IgD-negative memory B cell (primary cell): ENCODE results near the gene B4GALNT3. TPM values are rescaled to one million over a fixed set of nuclear protein-coding genes. Genes with fewer than 3 reads are reported as not detected.

Experiments
- H3K27ac Mint-ChIP-seq, 3 donors: one replicate each; pipeline ENCODE4 v1.8.0; 2020 to 2022; ENCODE audit warnings: mild to moderate bottlenecking in 3 of 3, mixed read lengths in 3 of 3, moderate library complexity in 1 of 3
- H3K27me3 Mint-ChIP-seq: one replicate; pipeline ENCODE4 v1.8.0; 2021; ENCODE audit warnings: mixed read lengths
- H3K36me3 Mint-ChIP-seq: one replicate; pipeline ENCODE4 v1.8.0; 2020; ENCODE audit warnings: mild to moderate bottlenecking, mixed read lengths
- H3K4me1 Mint-ChIP-seq, 3 donors: one replicate each; pipeline ENCODE4 v1.8.0; 2020 to 2022; ENCODE audit warnings: mixed read lengths in 3 of 3, mild to moderate bottlenecking in 1 of 3
- H3K4me3 Mint-ChIP-seq, 4 donors: one replicate each; pipeline ENCODE4 v1.8.0; 2020 to 2022; ENCODE audit warnings: mild to moderate bottlenecking in 4 of 4, mixed read lengths in 4 of 4, moderate library complexity in 3 of 4
- H3K9me3 Mint-ChIP-seq, 3 donors: one replicate each; pipeline ENCODE4 v1.8.0; 2020 to 2021; ENCODE audit warnings: mixed read lengths in 3 of 3, mild to moderate bottlenecking in 1 of 3
- polyA plus RNA-seq: library from polyadenylated mRNA; unstranded; fragments of 300-500 nt; fragmentation: Illumina TruSeq; gene quantifications from one replicate; pipeline ENCODE4 v1.2.3, GENCODE V29; 2021

B4GALNT3 gene
- polyA plus RNA-seq, 1 donor from 2014 or later, result 0.89 TPM

GRCh38 chr12:545835-546234 is 86.1 kb downstream of the B4GALNT3 start:
- Mint-ChIP-seq H3K9me3 (no peaks in the 10 kb centered on the region), H3K4me1 (peaks cover 0 to 4% (median 2%) of the 10 kb centered on the region in 3 donors), H3K27me3 (peaks cover 18% of the 10 kb centered on the region), H3K36me3 (no peaks in the 10 kb centered on the region), H3K27ac (no peak overlapping the region), H3K4me3 (no peak overlapping the region)

GRCh38 chr12:546265-546919 is 86.7 kb downstream of the B4GALNT3 start:
- H3K9me3 Mint-ChIP-seq, result no peaks in the 10 kb centered on the region
- H3K4me1 Mint-ChIP-seq, result peaks cover 0 to 4% (median 2%) of the 10 kb centered on the region in 3 donors
- no peak overlapping the region for H3K27ac Mint-ChIP-seq

GRCh38 chr12:546920-547845 is 87.4 kb downstream of the B4GALNT3 start:
- H3K4me1 Mint-ChIP-seq, result peaks cover 0 to 4% (median 2%) of the 10 kb centered on the region in 3 donors
- no peak overlapping the region for H3K4me3 Mint-ChIP-seq
- peak overlapping the region in 1 of 3 donors; percentile 46 for H3K27ac Mint-ChIP-seq
- peaks cover 18% of the 10 kb centered on the region for H3K27me3 Mint-ChIP-seq
- H3K36me3 Mint-ChIP-seq, result no peaks in the 10 kb centered on the region
- no peaks in the 10 kb centered on the region for H3K9me3 Mint-ChIP-seq

More at GRCh38 chr12:546265-546919, 86.7 kb downstream of the B4GALNT3 start:
- Mint-ChIP-seq H3K4me3 (peak overlapping the region in 1 of 4 donors; percentile 45), H3K27me3 (peaks cover 18% of the 10 kb centered on the region), H3K36me3 (no peaks in the 10 kb centered on the region)

- H3K27me3 Mint-ChIP-seq, result peaks cover 18% of the 10 kb centered on the region
- no peaks in the 10 kb centered on the region for H3K9me3 Mint-ChIP-seq
- no peak overlapping the region for H3K4me3 Mint-ChIP-seq
- H3K4me1 Mint-ChIP-seq, result peaks cover 2 to 5% (median 3%) of the 10 kb centered on the region in 3 donors
- H3K36me3 Mint-ChIP-seq, result no peaks in the 10 kb centered on the region
- no peak overlapping the region for H3K27ac Mint-ChIP-seq
Observed at GRCh38 chr12:547883-548470, 88.2 kb downstream of the B4GALNT3 start.

DNA sequence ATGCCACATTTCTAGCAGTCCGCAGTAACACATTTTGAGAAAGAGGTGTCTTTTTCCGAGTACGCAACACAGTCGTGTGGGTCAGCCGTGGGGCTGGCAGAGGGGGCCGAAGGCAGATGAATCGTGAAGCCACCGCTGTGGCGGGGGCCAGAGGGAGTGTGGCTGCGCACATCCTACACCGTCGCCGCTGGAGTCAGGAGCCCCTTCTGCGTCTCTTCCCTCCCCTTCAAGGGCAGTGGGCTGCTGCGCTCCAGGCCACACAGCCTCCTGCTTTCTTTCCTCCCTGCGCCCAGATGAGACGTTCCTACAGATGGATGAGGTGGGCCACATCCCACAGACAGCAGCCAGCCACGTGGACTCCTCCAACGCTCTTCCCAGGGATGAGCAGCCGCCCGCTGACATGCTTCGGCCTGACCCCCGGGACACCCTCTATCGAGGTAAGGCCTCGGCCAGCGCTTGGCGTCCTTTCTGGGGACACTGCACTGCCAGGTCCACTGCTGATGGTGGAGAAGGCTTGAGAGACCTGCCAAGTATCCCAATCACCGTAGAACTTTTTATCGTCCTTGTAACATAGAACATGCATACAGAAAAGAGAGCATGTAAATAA is 89.8 kb downstream of the B4GALNT3 start:
- no peaks in the 10 kb centered on the region for H3K9me3 Mint-ChIP-seq
- peaks cover 3 to 12% (median 4%) of the 10 kb centered on the region in 3 donors for H3K4me1 Mint-ChIP-seq
- H3K27me3 Mint-ChIP-seq, result peaks cover 12% of the 10 kb centered on the region
- no peak overlapping the region for H3K27ac Mint-ChIP-seq
- H3K4me3 Mint-ChIP-seq, result no peak overlapping the region
- no peaks in the 10 kb centered on the region for H3K36me3 Mint-ChIP-seq

- H3K9me3 Mint-ChIP-seq, result no peaks in the 10 kb centered on the region
- H3K27me3 Mint-ChIP-seq, result peaks cover 7% of the 10 kb centered on the region
- H3K4me1 Mint-ChIP-seq, result peaks cover 3 to 17% (median 7%) of the 10 kb centered on the region in 3 donors
- H3K4me3 Mint-ChIP-seq, result no peak overlapping the region
- peaks cover 1% of the 10 kb centered on the region for H3K36me3 Mint-ChIP-seq
- no peak overlapping the region for H3K27ac Mint-ChIP-seq
Observed at GRCh38 chr12:550473-551260, 90.9 kb downstream of the B4GALNT3 start.

DNA sequence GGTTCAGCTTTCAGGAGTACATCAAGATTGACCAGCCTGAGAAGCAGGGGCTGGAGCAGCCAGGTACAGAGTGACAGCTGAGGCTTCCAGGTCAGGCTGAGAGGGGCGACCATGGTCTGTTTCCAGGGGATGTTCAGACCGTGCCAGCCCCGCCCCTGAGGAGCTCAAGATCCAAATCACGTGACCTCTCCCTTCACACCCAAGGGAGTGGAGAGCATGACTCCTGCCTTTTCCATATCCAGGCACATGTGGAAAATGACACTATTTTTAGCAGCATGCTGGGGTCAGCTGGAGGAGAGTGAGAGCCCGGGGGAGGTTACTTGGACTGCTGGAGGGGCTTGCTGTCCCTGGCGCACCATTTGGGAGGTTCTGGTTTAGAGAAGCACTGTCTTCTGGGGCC is 92.7 kb downstream of the B4GALNT3 start:
- H3K9me3 Mint-ChIP-seq, result no peaks in the 10 kb centered on the region
- peaks cover 3% of the 10 kb centered on the region for H3K27me3 Mint-ChIP-seq
- H3K4me3 Mint-ChIP-seq, result peak overlapping the region in 1 of 4 donors; percentile 34
- peaks cover 1 to 17% (median 4%) of the 10 kb centered on the region in 3 donors for H3K4me1 Mint-ChIP-seq
- peaks cover 1% of the 10 kb centered on the region for H3K36me3 Mint-ChIP-seq
- H3K27ac Mint-ChIP-seq, result no peak overlapping the region

DNA sequence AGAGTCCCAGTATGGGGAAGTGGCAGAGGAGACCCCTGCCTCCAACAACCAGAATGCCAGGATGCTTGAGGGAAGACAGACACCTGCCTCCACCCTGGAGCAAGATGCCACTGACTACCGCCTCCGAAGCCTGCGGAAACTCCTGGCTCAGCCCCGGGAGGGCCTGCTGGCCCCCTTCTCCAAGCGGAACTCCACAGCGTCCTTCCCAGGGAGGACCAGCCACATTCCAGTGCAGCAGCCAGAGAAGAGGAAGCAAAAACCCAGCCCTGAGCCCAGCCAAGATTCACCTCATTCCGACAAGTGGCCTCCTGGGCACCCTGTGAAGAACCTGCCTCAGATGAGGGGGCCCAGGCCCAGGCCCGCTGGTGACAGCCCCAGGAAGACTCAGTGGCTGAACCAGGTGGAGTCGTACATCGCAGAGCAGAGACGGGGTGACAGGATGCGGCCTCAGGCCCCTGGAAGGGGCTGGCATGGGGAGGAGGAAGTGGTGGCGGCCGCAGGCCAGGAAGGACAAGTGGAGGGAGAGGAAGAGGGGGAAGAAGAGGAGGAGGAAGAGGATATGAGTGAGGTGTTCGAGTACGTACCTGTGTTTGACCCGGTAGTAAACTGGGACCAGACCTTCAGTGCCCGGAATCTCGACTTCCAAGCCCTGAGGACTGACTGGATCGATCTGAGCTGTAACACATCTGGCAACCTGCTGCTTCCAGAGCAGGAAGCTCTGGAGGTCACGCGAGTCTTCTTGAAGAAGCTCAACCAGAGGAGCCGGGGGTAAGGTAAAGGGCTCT is 93.7 kb downstream of the B4GALNT3 start:
- peak overlapping the region in 2 of 4 donors; percentile 88 to 93 for H3K4me3 Mint-ChIP-seq
- peaks cover 1 to 17% (median 4%) of the 10 kb centered on the region in 3 donors for H3K4me1 Mint-ChIP-seq
- no peaks in the 10 kb centered on the region for H3K9me3 Mint-ChIP-seq
- peaks cover 1% of the 10 kb centered on the region for H3K36me3 Mint-ChIP-seq
- peak overlapping the region in 2 of 3 donors; percentile 28 to 76 for H3K27ac Mint-ChIP-seq
- H3K27me3 Mint-ChIP-seq, result peaks cover 3% of the 10 kb centered on the region

DNA sequence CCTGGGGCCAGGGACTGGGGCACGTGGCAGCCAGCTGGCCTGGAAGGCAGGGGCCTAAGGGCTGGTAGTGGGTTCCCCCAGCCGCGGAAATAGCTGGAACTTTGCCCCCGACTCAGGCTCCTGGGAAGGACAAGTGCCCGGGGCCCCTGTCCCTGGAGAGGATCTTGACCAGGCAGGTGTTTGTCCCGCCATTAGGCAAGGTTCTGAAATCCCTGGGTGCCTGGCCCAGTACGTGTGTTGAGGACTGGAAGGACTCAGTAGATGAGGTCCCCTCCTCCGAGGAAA is 94.2 kb downstream of the B4GALNT3 start:
- Mint-ChIP-seq H3K27ac (no peak overlapping the region), H3K27me3 (peaks cover under 1% of the 10 kb centered on the region), H3K36me3 (peaks cover 1% of the 10 kb centered on the region), H3K9me3 (no peaks in the 10 kb centered on the region), H3K4me1 (peaks cover 1 to 17% (median 4%) of the 10 kb centered on the region in 3 donors), H3K4me3 (peak overlapping the region in 3 of 4 donors; percentile 53 to 93 (median 88))

DNA sequence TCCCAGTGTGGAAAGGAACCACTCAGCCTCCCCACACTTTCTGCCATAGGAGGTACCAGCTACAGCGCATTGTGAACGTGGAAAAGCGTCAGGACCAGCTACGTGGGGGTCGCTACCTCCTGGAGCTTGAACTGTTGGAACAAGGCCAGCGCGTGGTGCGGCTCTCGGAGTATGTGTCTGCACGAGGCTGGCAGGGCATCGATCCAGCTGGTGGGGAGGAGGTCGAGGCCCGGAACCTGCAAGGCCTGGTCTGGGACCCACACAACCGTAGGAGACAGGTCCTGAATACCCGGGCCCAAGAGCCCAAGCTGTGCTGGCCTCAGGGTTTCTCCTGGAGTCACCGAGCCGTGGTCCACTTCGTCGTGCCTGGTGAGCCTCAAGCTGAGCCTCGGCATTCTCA is 96.8 kb downstream of the B4GALNT3 start:
- Mint-ChIP-seq H3K4me1 (peaks cover 1 to 17% (median 8%) of the 10 kb centered on the region in 3 donors), H3K27me3 (no peaks in the 10 kb centered on the region), H3K9me3 (no peaks in the 10 kb centered on the region), H3K27ac (no peak overlapping the region), H3K36me3 (peaks cover 1% of the 10 kb centered on the region), H3K4me3 (peak overlapping the region in 1 of 4 donors; percentile 45)

DNA sequence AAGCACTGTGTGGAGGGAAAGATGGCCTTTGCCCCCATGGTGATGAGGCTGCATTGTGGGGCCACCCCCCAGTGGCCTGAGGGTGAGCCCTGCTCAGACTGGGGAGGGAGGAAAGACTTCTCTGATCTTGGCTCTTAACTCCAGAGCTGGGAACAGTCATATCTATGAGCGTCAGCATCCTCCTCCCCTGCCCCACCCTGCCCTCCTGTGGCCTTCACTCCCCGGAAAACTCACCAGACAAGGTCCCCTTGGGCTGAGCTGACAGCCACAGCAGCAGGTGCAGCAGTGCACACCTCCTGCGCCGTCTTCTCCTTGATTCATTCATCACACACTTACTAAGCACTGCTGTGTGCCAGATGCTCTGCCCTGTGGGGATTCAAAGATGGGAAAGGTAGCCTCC is 98.8 kb downstream of the B4GALNT3 start:
- Mint-ChIP-seq H3K4me1 (peaks cover 9 to 16% (median 13%) of the 10 kb centered on the region in 3 donors), H3K9me3 (no peaks in the 10 kb centered on the region), H3K36me3 (peaks cover 1% of the 10 kb centered on the region), H3K27ac (no peak overlapping the region), H3K4me3 (no peak overlapping the region), H3K27me3 (no peaks in the 10 kb centered on the region)

DNA sequence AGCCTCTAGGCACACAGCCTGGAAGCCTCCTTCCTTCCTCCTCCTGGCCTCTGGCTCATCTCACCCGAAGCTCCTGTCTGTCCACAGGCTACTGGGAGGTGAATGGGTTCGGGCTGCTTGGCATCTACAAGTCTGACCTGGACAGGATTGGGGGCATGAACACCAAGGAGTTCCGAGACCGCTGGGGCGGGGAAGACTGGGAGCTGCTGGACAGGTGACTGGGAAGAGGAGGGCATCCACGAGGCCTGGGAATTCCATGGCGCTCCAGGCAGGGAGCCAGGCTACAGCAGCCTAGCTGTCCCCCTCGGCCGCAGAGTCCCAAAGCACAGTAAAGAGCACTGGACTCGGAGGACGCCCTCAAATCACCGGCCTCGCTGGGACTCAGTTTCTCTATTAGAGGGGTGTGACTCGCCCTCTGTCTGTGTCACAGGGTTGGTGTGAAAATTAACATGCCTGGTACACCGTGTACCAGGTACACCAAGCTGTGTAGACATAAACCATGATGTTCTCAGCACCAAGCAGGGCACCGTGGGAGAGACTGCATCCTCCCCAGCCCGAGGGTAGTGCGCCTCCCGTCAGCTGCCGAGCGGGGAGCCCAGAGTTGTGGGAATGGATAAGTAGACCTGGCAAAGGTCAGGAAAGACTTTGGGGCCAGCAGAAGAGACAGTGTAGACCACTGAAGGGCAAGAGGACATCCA is 99.6 kb downstream of the B4GALNT3 start:
- Mint-ChIP-seq H3K27ac (peak overlapping the region in 1 of 3 donors; percentile 83), H3K4me3 (no peak overlapping the region), H3K4me1 (peaks cover 17 to 21% (median 18%) of the 10 kb centered on the region in 3 donors), H3K27me3 (no peaks in the 10 kb centered on the region), H3K36me3 (peaks cover 1% of the 10 kb centered on the region), H3K9me3 (no peaks in the 10 kb centered on the region)

GRCh38 chr12:559906-560455 is 100.2 kb downstream of the B4GALNT3 start:
- H3K9me3 Mint-ChIP-seq, result no peaks in the 10 kb centered on the region
- peaks cover 18 to 20% (median 18%) of the 10 kb centered on the region in 3 donors for H3K4me1 Mint-ChIP-seq
- peaks cover 1% of the 10 kb centered on the region for H3K36me3 Mint-ChIP-seq
- peak overlapping the region in 1 of 3 donors; percentile 83 for H3K27ac Mint-ChIP-seq
- no peak overlapping the region for H3K4me3 Mint-ChIP-seq
- H3K27me3 Mint-ChIP-seq, result no peaks in the 10 kb centered on the region
